H1 (cell line): ENCODE measurements around the gene CDX4. TPM values are rescaled to one million over a fixed set of nuclear protein-coding genes. Genes with fewer than 3 reads are reported as not detected.

Experiments used
- CTBP2 ChIP-seq: IDR thresholded peaks from 2 replicates; pipeline ENCODE4 v1.7.0; 2011; ENCODE audit warnings: borderline replicate concordance, mild to moderate bottlenecking, moderate library complexity, mixed read lengths, low read length; ENCODE audit not compliant: insufficient read depth, insufficient read length
- EZH2 ChIP-seq: fragments of 200-600 bp; sonication (generic); IDR thresholded peaks from 2 replicates; pipeline ENCODE4 v1.7.1; 2012; ENCODE audit warnings: low read depth, mild to moderate bottlenecking, moderate library complexity, low read length, inconsistent platforms; ENCODE audit not compliant: severe bottlenecking
- RXRA ChIP-seq: IDR thresholded peaks from 2 replicates; pipeline ENCODE4 v1.6.1; 2011; ENCODE audit warnings: low read depth, mild to moderate bottlenecking, low read length, moderate library complexity; ENCODE audit not compliant: insufficient read depth
- TEAD4 ChIP-seq: IDR thresholded peaks from 2 replicates; pipeline ENCODE4 v1.6.1; 2012; ENCODE audit warnings: low read depth, low read length, inconsistent platforms, mixed read lengths
- polyA plus RNA-seq, 7 experiments: library from polyadenylated mRNA; depleted of rRNA in 3 of 7; stranded (reverse) in 5 of 7; unstranded in 2 of 7; fragments of >200 nt in 5 of 7; fragments of 200-250 nt in 2 of 7; gene quantifications; 1 replicate in 5 of 7; 2 replicates in 1 of 7; 4 replicates in 1 of 7; pipeline versions ENCODE4 v1.2.1 to v1.2.3, GENCODE V29; 2011 to 2013; ENCODE audit warnings: missing spikeins in 2 of 7, mixed read lengths in 2 of 7
- total RNA-seq: library from RNA; stranded (reverse); fragmentation: NEBNext Ultra II Directional; extraction: Animal tissue kit (Norgen Biotek cat#: 25700); gene quantifications from 2 replicates; pipeline ENCODE4 v1.2.1, GENCODE V29; 2021
- TF ChIP-seq, protein P1 (sequence below): fragments of 300-600 bp; sonication (generic); IDR thresholded peaks from 2 replicates; pipeline ENCODE4 v1.7.1; 2012; ENCODE audit warnings: low read length, moderate library complexity, mild to moderate bottlenecking, inconsistent platforms; ENCODE audit not compliant: insufficient replicate concordance

The CDX4 gene
- total and polyA plus RNA-seq, 2 of the 8 experiments (the other 6 are each of a cell fraction or from before 2014, with no cell fraction given): 2.3 to 2.6 TPM

DNA sequence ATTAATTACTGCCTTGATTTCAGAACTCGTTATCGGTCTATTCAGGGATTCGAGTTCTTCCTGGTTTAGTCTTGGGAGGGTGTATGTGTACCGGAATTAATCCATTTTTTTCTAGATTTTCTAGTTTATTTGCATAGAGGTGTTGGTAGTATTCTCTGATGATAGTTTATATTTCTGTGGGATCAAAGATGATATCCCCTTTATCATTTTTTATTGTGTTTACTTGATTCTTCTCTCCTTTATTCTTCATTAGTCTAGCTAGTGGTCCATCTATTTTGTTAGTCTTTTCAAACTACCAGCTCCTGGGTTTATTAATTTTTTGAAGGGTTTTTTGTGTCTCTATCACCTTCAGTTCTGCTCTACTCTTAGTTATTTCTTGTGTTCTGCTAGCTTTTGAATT, 32.1 kb downstream of the CDX4 start (continued):
- TF ChIP-seq, protein P1, sequence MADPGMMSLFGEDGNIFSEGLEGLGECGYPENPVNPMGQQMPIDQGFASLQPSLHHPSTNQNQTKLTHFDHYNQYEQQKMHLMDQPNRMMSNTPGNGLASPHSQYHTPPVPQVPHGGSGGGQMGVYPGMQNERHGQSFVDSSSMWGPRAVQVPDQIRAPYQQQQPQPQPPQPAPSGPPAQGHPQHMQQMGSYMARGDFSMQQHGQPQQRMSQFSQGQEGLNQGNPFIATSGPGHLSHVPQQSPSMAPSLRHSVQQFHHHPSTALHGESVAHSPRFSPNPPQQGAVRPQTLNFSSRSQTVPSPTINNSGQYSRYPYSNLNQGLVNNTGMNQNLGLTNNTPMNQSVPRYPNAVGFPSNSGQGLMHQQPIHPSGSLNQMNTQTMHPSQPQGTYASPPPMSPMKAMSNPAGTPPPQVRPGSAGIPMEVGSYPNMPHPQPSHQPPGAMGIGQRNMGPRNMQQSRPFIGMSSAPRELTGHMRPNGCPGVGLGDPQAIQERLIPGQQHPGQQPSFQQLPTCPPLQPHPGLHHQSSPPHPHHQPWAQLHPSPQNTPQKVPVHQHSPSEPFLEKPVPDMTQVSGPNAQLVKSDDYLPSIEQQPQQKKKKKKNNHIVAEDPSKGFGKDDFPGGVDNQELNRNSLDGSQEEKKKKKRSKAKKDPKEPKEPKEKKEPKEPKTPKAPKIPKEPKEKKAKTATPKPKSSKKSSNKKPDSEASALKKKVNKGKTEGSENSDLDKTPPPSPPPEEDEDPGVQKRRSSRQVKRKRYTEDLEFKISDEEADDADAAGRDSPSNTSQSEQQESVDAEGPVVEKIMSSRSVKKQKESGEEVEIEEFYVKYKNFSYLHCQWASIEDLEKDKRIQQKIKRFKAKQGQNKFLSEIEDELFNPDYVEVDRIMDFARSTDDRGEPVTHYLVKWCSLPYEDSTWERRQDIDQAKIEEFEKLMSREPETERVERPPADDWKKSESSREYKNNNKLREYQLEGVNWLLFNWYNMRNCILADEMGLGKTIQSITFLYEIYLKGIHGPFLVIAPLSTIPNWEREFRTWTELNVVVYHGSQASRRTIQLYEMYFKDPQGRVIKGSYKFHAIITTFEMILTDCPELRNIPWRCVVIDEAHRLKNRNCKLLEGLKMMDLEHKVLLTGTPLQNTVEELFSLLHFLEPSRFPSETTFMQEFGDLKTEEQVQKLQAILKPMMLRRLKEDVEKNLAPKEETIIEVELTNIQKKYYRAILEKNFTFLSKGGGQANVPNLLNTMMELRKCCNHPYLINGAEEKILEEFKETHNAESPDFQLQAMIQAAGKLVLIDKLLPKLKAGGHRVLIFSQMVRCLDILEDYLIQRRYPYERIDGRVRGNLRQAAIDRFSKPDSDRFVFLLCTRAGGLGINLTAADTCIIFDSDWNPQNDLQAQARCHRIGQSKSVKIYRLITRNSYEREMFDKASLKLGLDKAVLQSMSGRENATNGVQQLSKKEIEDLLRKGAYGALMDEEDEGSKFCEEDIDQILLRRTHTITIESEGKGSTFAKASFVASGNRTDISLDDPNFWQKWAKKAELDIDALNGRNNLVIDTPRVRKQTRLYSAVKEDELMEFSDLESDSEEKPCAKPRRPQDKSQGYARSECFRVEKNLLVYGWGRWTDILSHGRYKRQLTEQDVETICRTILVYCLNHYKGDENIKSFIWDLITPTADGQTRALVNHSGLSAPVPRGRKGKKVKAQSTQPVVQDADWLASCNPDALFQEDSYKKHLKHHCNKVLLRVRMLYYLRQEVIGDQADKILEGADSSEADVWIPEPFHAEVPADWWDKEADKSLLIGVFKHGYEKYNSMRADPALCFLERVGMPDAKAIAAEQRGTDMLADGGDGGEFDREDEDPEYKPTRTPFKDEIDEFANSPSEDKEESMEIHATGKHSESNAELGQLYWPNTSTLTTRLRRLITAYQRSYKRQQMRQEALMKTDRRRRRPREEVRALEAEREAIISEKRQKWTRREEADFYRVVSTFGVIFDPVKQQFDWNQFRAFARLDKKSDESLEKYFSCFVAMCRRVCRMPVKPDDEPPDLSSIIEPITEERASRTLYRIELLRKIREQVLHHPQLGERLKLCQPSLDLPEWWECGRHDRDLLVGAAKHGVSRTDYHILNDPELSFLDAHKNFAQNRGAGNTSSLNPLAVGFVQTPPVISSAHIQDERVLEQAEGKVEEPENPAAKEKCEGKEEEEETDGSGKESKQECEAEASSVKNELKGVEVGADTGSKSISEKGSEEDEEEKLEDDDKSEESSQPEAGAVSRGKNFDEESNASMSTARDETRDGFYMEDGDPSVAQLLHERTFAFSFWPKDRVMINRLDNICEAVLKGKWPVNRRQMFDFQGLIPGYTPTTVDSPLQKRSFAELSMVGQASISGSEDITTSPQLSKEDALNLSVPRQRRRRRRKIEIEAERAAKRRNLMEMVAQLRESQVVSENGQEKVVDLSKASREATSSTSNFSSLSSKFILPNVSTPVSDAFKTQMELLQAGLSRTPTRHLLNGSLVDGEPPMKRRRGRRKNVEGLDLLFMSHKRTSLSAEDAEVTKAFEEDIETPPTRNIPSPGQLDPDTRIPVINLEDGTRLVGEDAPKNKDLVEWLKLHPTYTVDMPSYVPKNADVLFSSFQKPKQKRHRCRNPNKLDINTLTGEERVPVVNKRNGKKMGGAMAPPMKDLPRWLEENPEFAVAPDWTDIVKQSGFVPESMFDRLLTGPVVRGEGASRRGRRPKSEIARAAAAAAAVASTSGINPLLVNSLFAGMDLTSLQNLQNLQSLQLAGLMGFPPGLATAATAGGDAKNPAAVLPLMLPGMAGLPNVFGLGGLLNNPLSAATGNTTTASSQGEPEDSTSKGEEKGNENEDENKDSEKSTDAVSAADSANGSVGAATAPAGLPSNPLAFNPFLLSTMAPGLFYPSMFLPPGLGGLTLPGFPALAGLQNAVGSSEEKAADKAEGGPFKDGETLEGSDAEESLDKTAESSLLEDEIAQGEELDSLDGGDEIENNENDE: no peak
- TF ChIP-seq RXRA (no peak), CTBP2 (no peak), EZH2 (no peak), TEAD4 (no peak)
